CD4-positive, alpha-beta T cell treated with Interleukin-21 for 1 hour (primary cell): ENCODE results near the gene REC8.
"Not testable (repeated sequence)": the region's sequence is repeated elsewhere in the genome, so short reads cannot be mapped to it uniquely, and the experiment has no call there.

Experiments used
- DNase-seq: peaks from one replicate; pipeline ENCODE4 v3.0.0-alpha.2; 2020

Gene REC8

DNA sequence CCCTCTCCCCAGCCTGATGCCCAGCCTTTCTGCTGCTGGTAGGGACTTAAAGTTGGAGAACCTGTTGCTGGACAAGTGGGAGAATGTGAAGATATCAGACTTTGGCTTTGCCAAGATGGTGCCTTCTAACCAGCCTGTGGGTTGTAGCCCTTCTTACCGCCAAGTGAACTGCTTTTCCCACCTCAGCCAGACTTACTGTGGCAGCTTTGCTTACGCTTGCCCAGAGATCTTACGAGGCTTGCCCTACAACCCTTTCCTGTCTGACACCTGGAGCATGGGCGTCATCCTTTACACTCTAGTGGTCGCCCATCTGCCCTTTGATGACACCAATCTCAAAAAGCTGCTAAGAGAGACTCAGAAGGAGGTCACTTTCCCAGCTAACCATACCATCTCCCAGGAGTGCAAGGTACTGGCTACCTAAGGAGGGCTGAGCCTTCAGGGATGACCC, 35.2 kb downstream of the REC8 start:
- no peak for DNase-seq

- no peak for DNase-seq
Measured at GRCh38 chr14:24207625-24208024, 35.7 kb downstream of the REC8 start.

DNA sequence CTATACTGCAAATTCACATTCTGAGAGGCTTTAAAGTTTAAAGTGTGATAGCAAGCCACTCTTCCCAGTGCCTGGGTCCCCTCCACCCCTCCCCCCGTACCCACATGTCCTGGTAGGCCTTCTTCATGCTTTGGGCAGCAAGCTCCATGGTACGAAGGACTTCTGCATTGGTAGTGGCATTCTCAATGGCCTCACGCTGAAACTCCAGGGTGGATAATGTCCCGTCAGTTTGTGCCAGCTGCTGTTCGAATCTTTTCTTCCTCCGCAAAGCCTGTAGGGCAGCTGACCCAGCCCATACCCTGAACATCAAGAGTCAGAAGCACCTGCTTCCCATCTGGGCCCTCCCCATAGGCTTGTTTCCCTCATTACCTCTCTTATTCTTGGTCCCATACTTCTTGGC, 39.4 kb downstream of the REC8 start:
- DNase-seq = no peak

- peak; percentile 97 for DNase-seq
Measured at GRCh38 chr14:24212924-24213865, 41.3 kb downstream of the REC8 start, which contains the start of gene CHMP4A. CHMP4A (minus strand) TSS chr14:24213488; CDS start chr14:24213439, 49 bp downstream.

DNA sequence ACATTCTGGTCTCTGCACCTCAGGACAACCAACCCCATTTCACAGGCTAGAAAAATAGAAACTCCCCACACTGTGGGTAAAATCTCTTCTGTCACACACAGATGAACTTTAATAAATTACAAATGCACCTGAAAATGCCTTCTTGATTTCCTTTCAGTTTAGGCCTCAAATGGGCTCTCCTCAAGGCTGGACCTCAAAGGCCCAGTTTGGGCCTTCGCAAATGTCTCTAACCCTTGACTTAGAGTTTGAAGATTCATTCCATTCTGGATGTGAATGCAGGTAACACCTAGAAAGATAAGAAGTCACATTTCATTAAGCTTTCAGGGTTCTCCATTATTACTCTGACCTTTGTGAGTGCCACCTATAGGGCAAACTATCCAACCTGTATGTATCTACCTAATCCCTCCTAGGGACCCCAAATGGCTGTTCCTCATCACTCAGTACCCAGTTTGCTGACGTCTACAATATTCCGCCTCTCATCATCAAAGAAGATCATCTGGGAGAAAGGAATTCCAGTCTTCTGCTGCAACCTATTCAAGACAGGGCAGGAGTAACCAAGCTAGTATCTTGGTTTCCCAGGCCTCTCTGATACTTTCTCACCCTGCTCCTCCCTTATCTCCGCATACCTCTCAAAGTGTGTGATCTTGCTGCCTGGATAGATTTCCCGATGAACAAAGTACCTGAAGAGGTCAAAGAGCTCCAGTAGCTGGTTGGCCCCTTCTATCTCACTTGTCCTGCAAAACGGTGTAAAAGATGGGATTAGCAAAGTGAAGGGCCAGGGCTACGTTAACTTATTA, 42.2 kb downstream of the REC8 start:
- DNase-seq = no peak

DNA sequence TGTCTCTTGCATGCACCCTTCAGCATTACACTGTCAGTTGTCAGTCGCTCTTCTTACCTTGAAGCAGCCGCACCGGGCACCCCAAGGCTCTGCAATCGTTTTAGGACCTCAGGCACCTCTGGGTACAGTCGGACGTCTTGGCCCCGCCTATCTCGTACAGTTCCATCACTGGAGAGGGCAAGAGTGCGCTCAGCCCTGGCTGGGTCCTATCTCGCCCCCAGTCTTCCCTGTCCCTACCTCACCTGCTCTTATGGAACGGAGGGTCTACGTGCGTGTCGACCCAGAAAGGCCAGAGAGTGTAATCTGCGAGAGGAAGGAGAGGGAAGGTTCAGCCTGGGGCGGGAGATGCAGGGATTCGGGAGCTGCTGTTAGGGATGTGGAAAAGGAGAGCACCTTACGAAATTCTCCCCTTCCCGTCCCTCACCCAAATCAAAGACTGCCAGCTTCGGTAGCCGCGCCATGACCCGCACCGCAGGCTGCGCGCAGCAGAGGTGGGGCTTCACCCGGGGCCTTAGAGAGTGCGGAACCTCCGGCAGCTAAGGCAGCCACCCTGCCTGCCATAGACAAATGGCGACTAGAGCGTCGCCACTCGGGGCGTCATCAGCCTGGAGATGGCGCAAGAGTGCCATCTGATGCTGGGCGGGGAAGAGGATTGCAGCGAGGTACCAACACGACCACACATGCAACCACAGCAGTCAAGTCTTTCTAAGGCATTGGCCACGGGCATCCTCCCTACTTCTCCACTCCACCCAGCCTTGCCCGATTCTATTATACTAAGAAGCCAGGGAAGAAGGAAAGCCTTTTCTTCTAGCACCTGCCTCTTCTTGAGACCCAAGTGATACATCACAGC, 43.8 kb downstream of the REC8 start, which contains the start of gene MDP1:
Gene MDP1, minus strand, starts transcription at position 572 of the 850 bp plus-strand sequence. Its CDS starts 111 bp downstream, at position 461.
- peak; percentile 92 for DNase-seq

DNA sequence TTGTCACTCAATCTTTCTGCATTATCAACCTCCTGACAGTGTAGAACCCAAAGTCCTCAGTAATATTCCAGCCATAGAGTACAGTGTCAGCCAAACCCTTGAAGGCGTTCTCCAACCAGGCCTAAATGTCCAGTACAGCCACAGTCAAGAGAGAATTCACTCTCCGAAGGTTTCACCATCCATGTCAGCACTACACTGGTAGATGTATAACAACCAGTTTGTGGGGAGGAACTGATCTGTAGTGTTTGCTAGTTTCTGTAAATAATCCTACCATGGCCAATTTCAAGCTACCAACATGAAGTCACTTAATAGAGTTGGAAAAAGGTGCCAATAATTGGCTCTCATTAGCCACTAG, 44.4 kb downstream of the REC8 start:
- DNase-seq = no peak

- not testable (repeated sequence) for DNase-seq
Measured at GRCh38 chr14:24216876-24217275, 45.0 kb downstream of the REC8 start.

DNA sequence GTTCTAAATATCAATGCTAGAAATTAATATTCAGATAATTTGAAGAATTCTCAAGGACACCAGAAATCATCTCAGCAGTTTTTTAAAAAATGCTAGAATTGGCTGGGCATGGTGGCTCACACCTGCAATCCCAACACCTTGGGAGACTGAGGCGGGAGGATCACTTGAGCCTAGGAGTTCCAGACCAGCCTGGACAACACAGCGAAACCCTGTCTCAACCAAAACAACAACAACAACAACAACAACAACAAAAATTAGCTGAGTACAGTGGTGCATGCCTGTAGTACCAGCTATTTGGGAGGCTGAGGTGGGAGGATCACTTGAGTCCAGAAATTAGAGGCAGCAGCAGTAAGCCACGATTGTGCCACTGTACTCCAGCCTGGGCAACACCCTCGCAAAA, 47.2 kb downstream of the REC8 start:
- DNase-seq = no peak

- no peak for DNase-seq
Measured at GRCh38 chr14:24219521-24219920, 47.6 kb downstream of the REC8 start.

DNA sequence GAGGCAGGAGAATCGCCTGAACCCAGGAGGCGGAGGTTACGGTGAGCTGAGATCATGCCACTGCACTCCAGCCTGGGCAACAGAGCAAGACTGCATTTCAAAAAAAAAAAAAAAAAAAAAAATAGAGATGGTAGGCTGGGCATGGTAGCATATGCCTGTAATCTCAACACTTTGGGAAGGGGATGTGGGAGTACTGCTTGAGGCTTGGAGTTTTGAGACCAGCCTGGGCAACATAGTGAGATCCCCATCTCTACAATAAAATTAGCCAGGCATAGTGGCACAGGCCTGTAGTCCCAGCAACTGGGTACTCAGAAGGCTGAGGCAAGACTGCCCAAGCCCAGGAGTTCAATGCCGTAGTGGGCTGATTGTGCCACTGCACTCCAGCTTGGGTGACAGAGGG, 51.1 kb downstream of the REC8 start:
- DNase-seq = not testable (repeated sequence)

GRCh38 chr14:24224618-24225071, 52.8 kb downstream of the REC8 start:
- no peak for DNase-seq

DNA sequence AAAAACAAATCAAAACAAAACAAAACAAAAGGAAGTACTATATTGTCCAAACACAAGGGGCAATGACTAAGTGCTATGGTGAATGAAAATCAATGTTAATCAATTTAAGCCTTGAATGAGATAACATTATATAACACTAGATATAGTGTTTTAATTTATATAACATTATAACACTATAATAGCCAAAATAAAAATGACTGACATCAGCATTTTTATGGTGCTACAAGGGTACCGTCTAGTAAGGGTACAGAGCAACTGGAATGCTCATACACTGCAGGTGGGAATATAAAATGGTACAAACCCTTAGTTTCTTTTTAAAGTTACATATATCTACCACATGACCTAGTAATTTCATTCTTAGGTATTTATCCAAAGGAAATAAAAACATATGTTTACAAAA, 54.6 kb downstream of the REC8 start:
- DNase-seq = no peak

GRCh38 chr14:24228902-24229301, 57.0 kb downstream of the REC8 start:
- no peak for DNase-seq
